Endothelial cell (in vitro differentiated cells): ENCODE data around the gene AGBL2. TPM values are rescaled to one million over a fixed set of nuclear protein-coding genes. Genes with fewer than 3 reads are reported as not detected.
A peak's percentile ranks its signal among the peaks of the same experiment; 100 is the strongest.
"Not testable (repeated sequence)": the region's sequence is repeated elsewhere in the genome, so short reads cannot be mapped to it uniquely, and the experiment has no call there.

Experiments
- DNase-seq: peaks from one replicate; pipeline ENCODE4 v3.0.0; 2021; ENCODE audit warnings: low spot score
- H3K27ac Mint-ChIP-seq: one replicate; pipeline ENCODE4 v1.8.0; 2021; ENCODE audit warnings: mixed read lengths, inconsistent platforms; ENCODE audit not compliant: unreplicated experiment
- H3K27me3 Mint-ChIP-seq: one replicate; pipeline ENCODE4 v1.8.0; 2021; ENCODE audit warnings: mild to moderate bottlenecking, moderate library complexity, mixed read lengths, inconsistent platforms; ENCODE audit not compliant: unreplicated experiment
- H3K36me3 Mint-ChIP-seq: one replicate; pipeline ENCODE4 v1.8.0; 2021; ENCODE audit warnings: mild to moderate bottlenecking, low read depth, mixed read lengths, inconsistent platforms; ENCODE audit not compliant: unreplicated experiment
- H3K4me1 Mint-ChIP-seq: one replicate; pipeline ENCODE4 v1.8.0; 2021; ENCODE audit warnings: mild to moderate bottlenecking, mixed read lengths, inconsistent platforms; ENCODE audit not compliant: unreplicated experiment
- H3K4me3 Mint-ChIP-seq: one replicate; pipeline ENCODE4 v1.8.0; 2021; ENCODE audit warnings: mild to moderate bottlenecking, mixed read lengths, inconsistent platforms; ENCODE audit not compliant: unreplicated experiment
- H3K9me3 Mint-ChIP-seq: one replicate; pipeline ENCODE4 v1.8.0; 2021; ENCODE audit warnings: mixed read lengths, inconsistent platforms; ENCODE audit not compliant: unreplicated experiment
- total RNA-seq: library from RNA; stranded (reverse); fragmentation: NEBNext Ultra II Directional; extraction: Animal tissue kit (Norgen Biotek cat#: 25700); gene quantifications from one replicate; pipeline ENCODE4 v1.2.1, GENCODE V29; 2021; ENCODE audit not compliant: unreplicated experiment
- TF ChIP-seq, protein P1 (sequence below): fragments of 200-600 bp; sonication (generic); IDR thresholded peaks from one replicate; pipeline ENCODE4 v1.5.0; 2021; ENCODE audit warnings: antibody characterized with exemption; ENCODE audit not compliant: unreplicated experiment

AGBL2 gene
- total RNA-seq, 1 donor from 2014 or later: 1.7 TPM

DNA sequence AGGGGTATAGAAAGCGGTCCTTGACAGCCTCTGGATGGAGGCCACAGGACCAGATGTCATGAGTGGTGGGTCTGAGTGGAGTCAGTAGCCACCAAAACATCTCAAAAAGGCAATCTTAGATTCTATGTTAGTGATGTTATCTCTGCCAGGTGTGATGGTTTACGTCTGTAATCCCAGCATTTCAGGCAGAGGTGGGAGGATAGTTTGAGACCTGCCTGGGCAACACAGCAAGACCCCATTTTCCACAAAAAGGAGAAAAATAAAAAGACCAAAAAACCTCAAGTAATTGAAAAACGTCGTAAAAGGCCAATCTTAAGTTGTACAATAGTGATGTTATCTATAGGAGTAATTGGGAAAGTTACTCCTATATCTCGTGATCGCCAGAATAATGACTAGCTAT is 69.2 kb downstream of the AGBL2 start:
- no peak overlapping the region for H3K4me3 Mint-ChIP-seq
- H3K9me3 Mint-ChIP-seq: no peaks in the 10 kb centered on the region
- H3K27ac Mint-ChIP-seq: no peak overlapping the region
- DNase-seq: no peak
- peaks cover 9% of the 10 kb centered on the region for H3K4me1 Mint-ChIP-seq
- TF ChIP-seq, protein P1, sequence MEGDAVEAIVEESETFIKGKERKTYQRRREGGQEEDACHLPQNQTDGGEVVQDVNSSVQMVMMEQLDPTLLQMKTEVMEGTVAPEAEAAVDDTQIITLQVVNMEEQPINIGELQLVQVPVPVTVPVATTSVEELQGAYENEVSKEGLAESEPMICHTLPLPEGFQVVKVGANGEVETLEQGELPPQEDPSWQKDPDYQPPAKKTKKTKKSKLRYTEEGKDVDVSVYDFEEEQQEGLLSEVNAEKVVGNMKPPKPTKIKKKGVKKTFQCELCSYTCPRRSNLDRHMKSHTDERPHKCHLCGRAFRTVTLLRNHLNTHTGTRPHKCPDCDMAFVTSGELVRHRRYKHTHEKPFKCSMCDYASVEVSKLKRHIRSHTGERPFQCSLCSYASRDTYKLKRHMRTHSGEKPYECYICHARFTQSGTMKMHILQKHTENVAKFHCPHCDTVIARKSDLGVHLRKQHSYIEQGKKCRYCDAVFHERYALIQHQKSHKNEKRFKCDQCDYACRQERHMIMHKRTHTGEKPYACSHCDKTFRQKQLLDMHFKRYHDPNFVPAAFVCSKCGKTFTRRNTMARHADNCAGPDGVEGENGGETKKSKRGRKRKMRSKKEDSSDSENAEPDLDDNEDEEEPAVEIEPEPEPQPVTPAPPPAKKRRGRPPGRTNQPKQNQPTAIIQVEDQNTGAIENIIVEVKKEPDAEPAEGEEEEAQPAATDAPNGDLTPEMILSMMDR: no peak
- peaks cover 15% of the 10 kb centered on the region for H3K27me3 Mint-ChIP-seq
- H3K36me3 Mint-ChIP-seq: peaks cover 4% of the 10 kb centered on the region

DNA sequence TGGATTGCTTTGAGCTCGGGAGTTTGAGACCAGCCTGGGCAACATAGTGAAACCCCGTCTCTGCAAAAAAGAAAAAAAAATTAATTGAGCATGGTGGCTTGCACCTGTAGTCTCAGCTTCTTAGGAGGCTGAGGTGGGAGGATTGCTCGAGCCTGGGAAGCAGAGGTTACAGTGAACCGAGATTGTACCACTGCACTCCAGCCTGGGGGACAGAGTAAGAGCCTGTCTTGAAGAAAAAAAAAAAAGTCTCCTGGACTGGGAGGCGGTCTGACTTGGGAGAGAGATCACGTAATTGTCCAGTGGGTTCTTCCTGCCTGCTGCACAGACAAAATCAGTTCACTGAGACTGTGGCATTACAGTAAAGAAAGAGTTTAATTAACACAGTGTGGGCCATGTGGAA is 69.7 kb downstream of the AGBL2 start:
- no peaks in the 10 kb centered on the region for H3K9me3 Mint-ChIP-seq
- no peak overlapping the region for H3K27ac Mint-ChIP-seq
- H3K36me3 Mint-ChIP-seq: peaks cover 4% of the 10 kb centered on the region
- no peak for DNase-seq
- TF ChIP-seq, protein P1: no peak
- H3K4me3 Mint-ChIP-seq: no peak overlapping the region
- peaks cover 9% of the 10 kb centered on the region for H3K4me1 Mint-ChIP-seq
- peaks cover 15% of the 10 kb centered on the region for H3K27me3 Mint-ChIP-seq

DNA sequence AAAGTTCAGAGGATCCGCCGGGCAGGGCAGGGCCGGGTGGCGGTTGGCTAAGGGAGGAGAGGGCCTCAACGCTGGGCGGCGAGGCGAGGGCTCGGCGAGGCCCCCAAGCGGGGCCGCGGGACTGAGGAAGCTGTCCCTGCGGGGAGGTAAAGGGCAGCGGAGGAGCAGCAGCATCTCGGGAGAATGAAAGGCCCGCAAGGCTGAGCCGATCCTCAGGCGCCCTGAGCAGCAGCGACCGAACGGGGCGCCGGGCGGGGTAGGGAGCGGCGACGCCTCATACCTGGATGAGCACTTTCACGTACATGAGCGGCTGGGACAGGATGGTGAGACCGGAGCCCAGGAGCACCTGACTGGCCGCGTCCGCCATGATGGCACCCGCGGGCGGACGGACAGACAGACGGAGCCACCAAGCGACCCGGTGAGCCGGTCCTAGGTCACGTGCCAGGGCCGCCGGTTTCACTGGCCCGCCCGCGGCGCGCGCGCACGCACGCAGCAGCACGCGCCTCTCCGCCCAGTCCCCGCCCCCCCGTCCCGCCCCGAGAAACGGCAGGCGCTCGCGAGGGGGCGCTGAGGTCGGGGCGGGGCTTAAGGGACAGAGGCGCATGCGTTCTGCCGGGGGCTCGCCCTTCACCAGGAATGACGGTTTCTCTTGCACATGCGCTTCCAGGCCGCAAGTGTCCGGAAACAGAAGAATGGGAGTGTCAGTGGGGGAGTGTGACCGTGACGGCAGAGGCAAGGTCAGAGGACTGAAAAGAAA is 72.9 kb downstream of the AGBL2 start, which contains the start of gene MTCH2:
Gene MTCH2, minus strand, starts transcription at position 461 of the 757 bp plus-strand sequence. Its CDS starts 94 bp downstream, at position 367.
- Mint-ChIP-seq H3K36me3 (peaks cover 12% of the 10 kb centered on the region), H3K27ac (peak within 1 kb of the TSS; percentile 91), H3K4me3 (peak within 1 kb of the TSS; percentile 98), H3K27me3 (peaks cover 15% of the 10 kb centered on the region), H3K9me3 (no peaks in the 10 kb centered on the region), H3K4me1 (peaks cover 9% of the 10 kb centered on the region)
- TF ChIP-seq, protein P1: no peak
- DNase-seq: peak; percentile 95

DNA sequence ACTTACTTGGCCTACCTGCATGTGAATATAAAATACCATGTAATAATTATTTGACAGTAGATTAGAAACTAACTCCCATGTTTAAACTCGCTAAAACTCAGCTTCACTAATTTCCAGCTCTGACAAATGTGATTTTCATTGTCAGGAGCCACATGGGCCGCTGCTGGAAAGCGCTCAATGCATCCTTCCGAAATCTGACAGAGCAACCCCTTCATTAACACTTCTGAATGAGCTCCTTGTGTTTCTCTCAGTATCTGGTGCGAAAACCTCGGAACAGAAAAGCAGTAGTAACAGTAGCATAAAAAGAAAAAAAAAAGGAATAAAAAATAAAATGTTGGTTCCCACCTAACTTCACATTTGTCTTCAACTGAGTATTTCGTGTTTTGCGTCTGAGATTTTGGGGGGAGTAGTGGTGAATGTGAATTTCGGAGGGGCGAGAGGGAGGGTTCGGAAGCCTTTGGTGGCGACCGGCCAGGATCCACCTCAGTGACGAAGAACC is 73.5 kb downstream of the AGBL2 start:
- no peak for DNase-seq
- TF ChIP-seq, protein P1: no peak
- Mint-ChIP-seq H3K27me3 (peaks cover 15% of the 10 kb centered on the region), H3K4me3 (peak overlapping the region; percentile 98), H3K36me3 (peaks cover 15% of the 10 kb centered on the region), H3K9me3 (no peaks in the 10 kb centered on the region), H3K27ac (peak overlapping the region; percentile 80), H3K4me1 (peaks cover 9% of the 10 kb centered on the region)

DNA sequence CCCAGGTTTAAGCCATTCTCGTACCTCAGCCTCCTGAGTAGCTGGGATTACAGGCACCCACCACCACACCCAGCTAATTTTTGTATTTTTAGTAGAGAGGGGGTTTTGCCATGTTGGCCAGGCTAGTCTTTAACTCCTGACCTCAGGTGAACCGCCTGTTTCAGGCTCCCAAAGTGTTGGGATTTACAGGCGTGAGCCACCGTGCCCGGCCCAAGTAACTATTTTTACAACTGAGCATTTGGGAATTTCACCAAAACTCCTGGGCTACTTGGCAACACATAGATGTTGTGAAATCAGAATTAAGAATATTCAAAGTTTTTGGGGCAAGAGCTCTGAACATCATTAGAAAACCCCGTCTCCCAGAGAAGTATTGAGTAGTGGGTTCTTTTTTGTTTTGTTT is 74.7 kb downstream of the AGBL2 start:
- H3K4me1 Mint-ChIP-seq, DNase-seq, H3K4me3 Mint-ChIP-seq, H3K9me3 Mint-ChIP-seq, H3K27ac Mint-ChIP-seq: not testable (repeated sequence)
- peaks cover 18% of the 10 kb centered on the region for H3K36me3 Mint-ChIP-seq
- peaks cover 15% of the 10 kb centered on the region for H3K27me3 Mint-ChIP-seq

DNA sequence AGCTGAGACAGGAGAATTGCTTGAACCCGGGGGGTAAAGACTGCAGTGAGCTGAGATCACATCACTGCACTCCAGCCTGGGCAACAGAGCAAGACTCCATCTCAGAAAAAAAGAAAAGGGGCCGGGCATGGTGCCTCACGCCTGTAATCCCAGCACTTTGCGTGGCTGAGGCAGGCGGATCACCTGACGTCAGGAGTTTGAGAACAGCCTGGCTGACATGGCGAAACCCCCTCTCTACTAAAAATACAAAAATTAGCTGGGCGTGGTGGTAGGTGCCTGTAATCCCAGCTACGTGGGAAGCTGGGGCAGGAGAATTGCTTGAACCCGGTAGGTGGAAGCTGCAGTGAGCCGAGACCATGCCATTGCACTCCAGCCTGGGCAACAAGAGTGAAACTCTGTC is 78.8 kb downstream of the AGBL2 start:
- not testable (repeated sequence) for DNase-seq, H3K27ac Mint-ChIP-seq, H3K4me3 Mint-ChIP-seq, H3K9me3 Mint-ChIP-seq, H3K4me1 Mint-ChIP-seq, H3K27me3 Mint-ChIP-seq
- H3K36me3 Mint-ChIP-seq: peaks cover 29% of the 10 kb centered on the region
